ENCODE data around the gene PARP3.
A peak's percentile ranks its signal among the peaks of the same experiment; 100 is the strongest.

PARP3 gene

GRCh38 chr3:51966016-51966415 lies 23.9 kb downstream of the PARP3 start:
- H3K27ac ChIP-seq (ENCODE audit: low read depth, low read length), result no peak overlapping the region
- no peak overlapping the region for H4K5ac ChIP-seq (ENCODE audit: low read length)
- no peak overlapping the region for H3K23ac ChIP-seq (ENCODE audit: low read length)
- H3K36me3 ChIP-seq (ENCODE audit: control insufficient read depth, insufficient read depth, low read length), result no peaks in the 10 kb centered on the region
- no peak overlapping the region for H4K8ac ChIP-seq (ENCODE audit: low read depth, low read length)
- H2BK120ac ChIP-seq (ENCODE audit: low read depth, low read length), result no peak overlapping the region
- no peak overlapping the region for H3K4me3 ChIP-seq (ENCODE audit: low read length)
- peaks cover 13% of the 10 kb centered on the region for H3K4me1 ChIP-seq (ENCODE audit: control insufficient read depth, low read depth, low read length)
- no peak for DNase-seq
- peak overlapping the region; percentile 93 for H3K56ac ChIP-seq (ENCODE audit: low read length)
- H2BK5ac ChIP-seq (ENCODE audit: low read length), result no peak overlapping the region
- no peaks in the 10 kb centered on the region for H3K27me3 ChIP-seq (ENCODE audit: insufficient read depth, low read length, poor library complexity)
- no CpG with 5 or more reads among the region's 2 CpGs for WGBS (ENCODE audit: extremely low coverage, insufficient coverage, low lambda C conversion rate)
- no peak overlapping the region for H3K4ac ChIP-seq (ENCODE audit: low read depth, low read length)
- H3K4me2 ChIP-seq (ENCODE audit: low read length), result no peak overlapping the region
- no peak overlapping the region for H2AK5ac ChIP-seq (ENCODE audit: low read length)
- no peaks in the 10 kb centered on the region for H3K79me2 ChIP-seq (ENCODE audit: control insufficient read depth, insufficient read depth, low read length)
- H3K9ac ChIP-seq (ENCODE audit: low read length), result peak overlapping the region; percentile 27
- no peak overlapping the region for H3K18ac ChIP-seq (ENCODE audit: low read length)
- no peak overlapping the region for H2BK15ac ChIP-seq (replicated peaks; ENCODE audit: low read depth)
- peaks cover 6% of the 10 kb centered on the region for H3K79me1 ChIP-seq (ENCODE audit: low read length)

GRCh38 chr3:51966486-51966885 lies 24.3 kb downstream of the PARP3 start:
- Histone ChIP-seq H3K79me2 (ENCODE audit: control insufficient read depth, insufficient read depth, low read length) (no peaks in the 10 kb centered on the region), H2AK5ac (ENCODE audit: low read length) (peak overlapping the region; percentile 69), H3K79me1 (ENCODE audit: low read length) (peaks cover 6% of the 10 kb centered on the region), H3K4ac (ENCODE audit: low read depth, low read length) (no peak overlapping the region), H3K4me2 (ENCODE audit: low read length) (peak overlapping the region; percentile 42), H3K27me3 (ENCODE audit: insufficient read depth, low read length, poor library complexity) (no peaks in the 10 kb centered on the region), H4K8ac (ENCODE audit: low read depth, low read length) (no peak overlapping the region), H3K56ac (ENCODE audit: low read length) (peak overlapping the region; percentile 93), H3K9ac (ENCODE audit: low read length) (peak overlapping the region; percentile 85), H2BK15ac (replicated peaks; ENCODE audit: low read depth) (no peak overlapping the region), H3K4me3 (ENCODE audit: low read length) (no peak overlapping the region), H2BK5ac (ENCODE audit: low read length) (no peak overlapping the region), H3K4me1 (ENCODE audit: control insufficient read depth, low read depth, low read length) (peaks cover 13% of the 10 kb centered on the region), H3K23ac (ENCODE audit: low read length) (peak overlapping the region; percentile 7), H4K5ac (ENCODE audit: low read length) (no peak overlapping the region), H2BK120ac (ENCODE audit: low read depth, low read length) (no peak overlapping the region), H3K27ac (ENCODE audit: low read depth, low read length) (no peak overlapping the region), H3K18ac (ENCODE audit: low read length) (no peak overlapping the region), H3K36me3 (ENCODE audit: control insufficient read depth, insufficient read depth, low read length) (no peaks in the 10 kb centered on the region)
- no CpG with 5 or more reads among the region's 5 CpGs for WGBS (ENCODE audit: extremely low coverage, insufficient coverage, low lambda C conversion rate)
- DNase-seq, result no peak

- no peak for DNase-seq
- Histone ChIP-seq H4K8ac (ENCODE audit: low read depth, low read length) (no peak overlapping the region), H3K4me1 (ENCODE audit: control insufficient read depth, low read depth, low read length) (peaks cover 13% of the 10 kb centered on the region), H4K5ac (ENCODE audit: low read length) (no peak overlapping the region), H3K18ac (ENCODE audit: low read length) (peak overlapping the region; percentile 53), H3K4me2 (ENCODE audit: low read length) (peak overlapping the region; percentile 42), H2AK5ac (ENCODE audit: low read length) (peak overlapping the region; percentile 30), H3K56ac (ENCODE audit: low read length) (peak overlapping the region; percentile 93), H3K23ac (ENCODE audit: low read length) (peak overlapping the region; percentile 7), H3K9ac (ENCODE audit: low read length) (peak overlapping the region; percentile 85), H3K27ac (ENCODE audit: low read depth, low read length) (peak overlapping the region; percentile 45), H2BK120ac (ENCODE audit: low read depth, low read length) (no peak overlapping the region), H3K4me3 (ENCODE audit: low read length) (peak overlapping the region; percentile 55), H3K4ac (ENCODE audit: low read depth, low read length) (peak overlapping the region; percentile 39), H3K27me3 (ENCODE audit: insufficient read depth, low read length, poor library complexity) (no peaks in the 10 kb centered on the region), H3K79me1 (ENCODE audit: low read length) (peaks cover 6% of the 10 kb centered on the region), H3K79me2 (ENCODE audit: control insufficient read depth, insufficient read depth, low read length) (no peaks in the 10 kb centered on the region), H2BK5ac (ENCODE audit: low read length) (no peak overlapping the region), H2BK15ac (replicated peaks; ENCODE audit: low read depth) (no peak overlapping the region), H3K36me3 (ENCODE audit: control insufficient read depth, insufficient read depth, low read length) (no peaks in the 10 kb centered on the region)
- WGBS (ENCODE audit: extremely low coverage, insufficient coverage, low lambda C conversion rate), result no CpG with 5 or more reads among the region's 33 CpGs
These were observed 24.8 kb downstream of the PARP3 start for GRCh38 chr3:51966922-51967383.

GRCh38 chr3:51967384-51968169 lies 25.4 kb downstream of the PARP3 start, which contains the start of gene PCBP4:
PCBP4 (minus strand) TSS chr3:51967454; CDS start chr3:51961240, 6,214 bp downstream.
- Histone ChIP-seq H3K23ac (ENCODE audit: low read length) (peak within 1 kb of the TSS; percentile 83), H4K8ac (ENCODE audit: low read depth, low read length) (peak within 1 kb of the TSS; percentile 77), H3K18ac (ENCODE audit: low read length) (peak within 1 kb of the TSS; percentile 95), H3K56ac (ENCODE audit: low read length) (peak within 1 kb of the TSS; percentile 94), H4K5ac (ENCODE audit: low read length) (peak within 1 kb of the TSS; percentile 42), H3K9ac (ENCODE audit: low read length) (peak within 1 kb of the TSS; percentile 92), H3K27ac (ENCODE audit: low read depth, low read length) (peak within 1 kb of the TSS; percentile 91), H3K27me3 (ENCODE audit: insufficient read depth, low read length, poor library complexity) (no peaks in the 10 kb centered on the region), H3K4me3 (ENCODE audit: low read length) (peak within 1 kb of the TSS; percentile 55), H2BK5ac (ENCODE audit: low read length) (peak within 1 kb of the TSS; percentile 86), H2BK120ac (ENCODE audit: low read depth, low read length) (peak within 1 kb of the TSS; percentile 68), H3K79me2 (ENCODE audit: control insufficient read depth, insufficient read depth, low read length) (no peaks in the 10 kb centered on the region), H3K4me2 (ENCODE audit: low read length) (peak within 1 kb of the TSS; percentile 76), H3K79me1 (ENCODE audit: low read length) (peaks cover 6% of the 10 kb centered on the region), H3K4me1 (ENCODE audit: control insufficient read depth, low read depth, low read length) (peaks cover 13% of the 10 kb centered on the region), H3K36me3 (ENCODE audit: control insufficient read depth, insufficient read depth, low read length) (no peaks in the 10 kb centered on the region), H3K4ac (ENCODE audit: low read depth, low read length) (peak within 1 kb of the TSS; percentile 99), H2BK15ac (replicated peaks; ENCODE audit: low read depth) (no peak within 1 kb of the TSS), H2AK5ac (ENCODE audit: low read length) (peak within 1 kb of the TSS; percentile 69)
- peak; percentile 82 for DNase-seq
- no CpG with 5 or more reads among the region's 90 CpGs for WGBS (ENCODE audit: extremely low coverage, insufficient coverage, low lambda C conversion rate)

GRCh38 chr3:51968170-51968775 lies 26.1 kb downstream of the PARP3 start:
- peak; percentile 75 for DNase-seq

More at GRCh38 chr3:51968170-51968775, 26.1 kb downstream of the PARP3 start:
- H3K4ac ChIP-seq (ENCODE audit: low read depth, low read length), result peak overlapping the region; percentile 99
- no peaks in the 10 kb centered on the region for H3K36me3 ChIP-seq (ENCODE audit: control insufficient read depth, insufficient read depth, low read length)
- H3K27ac ChIP-seq (ENCODE audit: low read depth, low read length), result peak overlapping the region; percentile 91
- peak overlapping the region; percentile 68 for H2BK120ac ChIP-seq (ENCODE audit: low read depth, low read length)
- H2AK5ac ChIP-seq (ENCODE audit: low read length), result peak overlapping the region; percentile 2
- H4K5ac ChIP-seq (ENCODE audit: low read length), result peak overlapping the region; percentile 42
- H2BK15ac ChIP-seq (replicated peaks; ENCODE audit: low read depth), result no peak overlapping the region
- peak overlapping the region; percentile 95 for H3K18ac ChIP-seq (ENCODE audit: low read length)
- peak overlapping the region; percentile 92 for H3K9ac ChIP-seq (ENCODE audit: low read length)
- H3K4me2 ChIP-seq (ENCODE audit: low read length), result peak overlapping the region; percentile 76
- H3K79me2 ChIP-seq (ENCODE audit: control insufficient read depth, insufficient read depth, low read length), result no peaks in the 10 kb centered on the region
- H3K4me3 ChIP-seq (ENCODE audit: low read length), result peak overlapping the region; percentile 44
- H3K27me3 ChIP-seq (ENCODE audit: insufficient read depth, low read length, poor library complexity), result no peaks in the 10 kb centered on the region
- no peak overlapping the region for H4K8ac ChIP-seq (ENCODE audit: low read depth, low read length)
- H3K56ac ChIP-seq (ENCODE audit: low read length), result peak overlapping the region; percentile 94
- peaks cover 13% of the 10 kb centered on the region for H3K4me1 ChIP-seq (ENCODE audit: control insufficient read depth, low read depth, low read length)
- peaks cover 6% of the 10 kb centered on the region for H3K79me1 ChIP-seq (ENCODE audit: low read length)
- peak overlapping the region; percentile 86 for H2BK5ac ChIP-seq (ENCODE audit: low read length)
- no CpG with 5 or more reads among the region's 11 CpGs for WGBS (ENCODE audit: extremely low coverage, insufficient coverage, low lambda C conversion rate)
- peak overlapping the region; percentile 83 for H3K23ac ChIP-seq (ENCODE audit: low read length)
